Mesenchymal stem cell (in vitro differentiated cells and primary cell): ENCODE data around the gene MKRN2OS.

ENCODE experiments used
- DNase-seq: peaks from one replicate; pipeline ENCODE4 v3.0.0-alpha.2; 2013
- H2AFZ ChIP-seq: one replicate; pipeline ENCODE4 v1.6.1; 2013; ENCODE audit warnings: low read depth, mild to moderate bottlenecking, control low read depth, inconsistent platforms, low read length, moderate library complexity
- H2AK5ac ChIP-seq: 2 replicates; pipeline ENCODE4 v1.6.1; 2013; ENCODE audit warnings: low read length, moderate library complexity, mild to moderate bottlenecking, inconsistent platforms; ENCODE audit not compliant: severe bottlenecking
- H2BK120ac ChIP-seq: one replicate; pipeline ENCODE4 v1.6.1; 2013; ENCODE audit warnings: low read depth, mild to moderate bottlenecking, inconsistent platforms, low read length, moderate library complexity
- H2BK12ac ChIP-seq, 2 experiments: one replicate each; pipeline ENCODE4 v1.6.1; 2013; ENCODE audit warnings: inconsistent platforms in 2 of 2, low read length in 2 of 2, mild to moderate bottlenecking in 2 of 2, moderate library complexity in 2 of 2, control low read depth in 1 of 2
- H2BK15ac ChIP-seq: one replicate; pipeline ENCODE4 v1.6.1; 2013; ENCODE audit warnings: mild to moderate bottlenecking, low read depth, inconsistent platforms; ENCODE audit not compliant: poor library complexity, severe bottlenecking
- H2BK5ac ChIP-seq: 2 replicates; pipeline ENCODE4 v1.6.1; 2013; ENCODE audit warnings: low read depth, mild to moderate bottlenecking, low read length, control low read depth, inconsistent platforms; ENCODE audit not compliant: poor library complexity, severe bottlenecking
- H3K14ac ChIP-seq, 2 experiments: one replicate each; pipeline ENCODE4 v1.6.1; 2013; ENCODE audit warnings: inconsistent platforms in 2 of 2, low read length in 2 of 2, control low read depth in 1 of 2, mild to moderate bottlenecking in 1 of 2, moderate library complexity in 1 of 2
- H3K18ac ChIP-seq, 2 experiments: one replicate each; pipeline ENCODE4 v1.6.1; 2013; ENCODE audit warnings: inconsistent platforms in 2 of 2, low read length in 2 of 2, control low read depth in 1 of 2, low read depth in 1 of 2, mild to moderate bottlenecking in 1 of 2
- H3K23ac ChIP-seq, 2 experiments: one replicate each; pipeline ENCODE4 v1.6.1; 2013; ENCODE audit warnings: inconsistent platforms in 2 of 2, low read length in 2 of 2, mild to moderate bottlenecking in 2 of 2, moderate library complexity in 2 of 2, control low read depth in 1 of 2
- H3K27ac ChIP-seq: 2 replicates; pipeline ENCODE4 v1.5.1; 2013; ENCODE audit warnings: mild to moderate bottlenecking, moderate library complexity, low read length, control low read depth, inconsistent platforms; ENCODE audit not compliant: poor library complexity, severe bottlenecking
- H3K27me3 ChIP-seq, 2 experiments: 2 replicates each; pipeline versions ENCODE4 v1.6.1 to v1.7.0; 2013; ENCODE audit warnings: low read length in 2 of 2, mild to moderate bottlenecking in 2 of 2, moderate library complexity in 2 of 2, control low read depth in 1 of 2, inconsistent platforms in 1 of 2; ENCODE audit not compliant: control insufficient read depth in 1 of 2, insufficient read depth in 1 of 2
- H3K36me3 ChIP-seq, 2 experiments: 2 replicates each; pipeline versions ENCODE4 v1.6.1 to v1.7.0; 2013; ENCODE audit warnings: low read length in 2 of 2, control low read depth in 1 of 2, inconsistent platforms in 1 of 2, low read depth in 1 of 2, mild to moderate bottlenecking in 1 of 2; ENCODE audit not compliant: insufficient read depth in 2 of 2, control insufficient read depth in 1 of 2
- H3K4ac ChIP-seq, 2 experiments: one replicate each; pipeline ENCODE4 v1.6.1; 2013; ENCODE audit warnings: inconsistent platforms in 2 of 2, low read length in 2 of 2, mild to moderate bottlenecking in 2 of 2, moderate library complexity in 2 of 2, control low read depth in 1 of 2, low read depth in 1 of 2
- H3K4me1 ChIP-seq: 2 replicates; pipeline ENCODE4 v1.6.1; 2013; ENCODE audit warnings: low read depth, low read length, control low read depth; ENCODE audit not compliant: control insufficient read depth, insufficient read depth
- H3K4me2 ChIP-seq: 2 replicates; pipeline ENCODE4 v1.6.1; 2013; ENCODE audit warnings: low read length, mild to moderate bottlenecking, inconsistent platforms; ENCODE audit not compliant: poor library complexity, severe bottlenecking
- H3K4me3 ChIP-seq, 2 experiments: 2 replicates each; pipeline versions ENCODE4 v1.5.1 to v1.7.0; 2013; ENCODE audit warnings: low read length in 2 of 2, mild to moderate bottlenecking in 2 of 2, control low read depth in 1 of 2, low read depth in 1 of 2; ENCODE audit not compliant: insufficient read depth in 1 of 2
- H3K79me1 ChIP-seq: replicated peaks from 2 replicates; pipeline ENCODE4 v1.6.1; 2013; ENCODE audit warnings: mild to moderate bottlenecking, control low read depth, low read length, inconsistent platforms; ENCODE audit not compliant: poor library complexity, severe bottlenecking
- H3K9ac ChIP-seq: 2 replicates; pipeline ENCODE4 v1.7.0; 2013; ENCODE audit warnings: mild to moderate bottlenecking, low read length, moderate library complexity
- H3K9me3 ChIP-seq: 2 replicates; pipeline ENCODE4 v1.7.0; 2013; ENCODE audit warnings: mild to moderate bottlenecking, low read length; ENCODE audit not compliant: control insufficient read depth
- H4K8ac ChIP-seq: one replicate; pipeline ENCODE4 v1.6.1; 2013; ENCODE audit warnings: inconsistent platforms, mild to moderate bottlenecking, low read length, moderate library complexity
- H4K91ac ChIP-seq: one replicate; pipeline ENCODE4 v1.6.1; 2013; ENCODE audit warnings: mild to moderate bottlenecking, low read length, inconsistent platforms
- WGBS: methylation state at CpG from one replicate; pipeline ENCODE4 v1.1.7; 2013; ENCODE audit warnings: mixed read lengths; 5-methylcytosine and 5-hydroxymethylcytosine counted together

MKRN2OS gene

GRCh38 chr3:12560505-12561190 is 15.3 kb upstream of the MKRN2OS start:
- no peak overlapping the region for H3K23ac ChIP-seq
- no peak overlapping the region for H4K91ac ChIP-seq
- DNase-seq, result no peak
- H2BK15ac ChIP-seq, result no peak overlapping the region
- no peak overlapping the region for H3K4ac ChIP-seq
- H2AFZ ChIP-seq, result no peak overlapping the region
- H3K27me3 ChIP-seq, result no peaks in the 10 kb centered on the region
- no peak overlapping the region for H2BK12ac ChIP-seq
- H2AK5ac ChIP-seq, result peak overlapping the region; percentile 69
- no peak overlapping the region for H3K27ac ChIP-seq
- no peak overlapping the region for H3K14ac ChIP-seq
- H3K4me1 ChIP-seq, result peaks cover 10% of the 10 kb centered on the region
- H2BK5ac ChIP-seq, result no peak overlapping the region
- H3K4me2 ChIP-seq, result no peak overlapping the region
- no peaks in the 10 kb centered on the region for H3K9me3 ChIP-seq
- H3K18ac ChIP-seq, result no peak overlapping the region
- H3K79me1 ChIP-seq, result no peaks in the 10 kb centered on the region
- H3K4me3 ChIP-seq, result no peak overlapping the region
- WGBS, result 98% methylated on average over 5 of the region's 5 CpGs
- no peak overlapping the region for H3K9ac ChIP-seq
- H3K36me3 ChIP-seq, result no peaks in the 10 kb centered on the region
- no peak overlapping the region for H4K8ac ChIP-seq
- H2BK120ac ChIP-seq, result no peak overlapping the region

- Histone ChIP-seq H3K9me3 (no peaks in the 10 kb centered on the region), H3K18ac (no peak overlapping the region), H2BK5ac (no peak overlapping the region), H3K4ac (no peak overlapping the region), H3K36me3 (no peaks in the 10 kb centered on the region), H2BK15ac (no peak overlapping the region), H3K9ac (peak overlapping the region; percentile 95), H4K8ac (no peak overlapping the region), H3K14ac (no peak overlapping the region), H3K79me1 (no peaks in the 10 kb centered on the region), H3K27ac (no peak overlapping the region), H4K91ac (no peak overlapping the region), H3K27me3 (no peaks in the 10 kb centered on the region), H3K4me1 (peaks cover 11% of the 10 kb centered on the region), H3K23ac (no peak overlapping the region), H2BK12ac (no peak overlapping the region), H2AK5ac (no peak overlapping the region), H3K4me3 (peak overlapping the region in 1 of 2 experiments; percentile 91), H3K4me2 (no peak overlapping the region), H2AFZ (no peak overlapping the region), H2BK120ac (no peak overlapping the region)
- WGBS, result 87% methylated on average over 3 of the region's 3 CpGs
- DNase-seq, result no peak
Measured at GRCh38 chr3:12559520-12559919, 14.2 kb upstream of the MKRN2OS start.

GRCh38 chr3:12558706-12559105 is 13.4 kb upstream of the MKRN2OS start:
- Histone ChIP-seq H3K4me1 (peaks cover 16% of the 10 kb centered on the region), H3K18ac (no peak overlapping the region), H2AK5ac (peak overlapping the region; percentile 58), H3K4ac (no peak overlapping the region), H3K14ac (no peak overlapping the region), H3K9ac (peak overlapping the region; percentile 95), H3K9me3 (no peaks in the 10 kb centered on the region), H2BK5ac (no peak overlapping the region), H2BK15ac (no peak overlapping the region), H3K79me1 (no peaks in the 10 kb centered on the region), H2AFZ (no peak overlapping the region), H2BK12ac (no peak overlapping the region), H4K8ac (no peak overlapping the region), H3K4me3 (peak overlapping the region in 1 of 2 experiments; percentile 91), H3K36me3 (no peaks in the 10 kb centered on the region), H4K91ac (no peak overlapping the region), H3K27ac (no peak overlapping the region), H3K4me2 (peak overlapping the region; percentile 66), H3K23ac (no peak overlapping the region), H2BK120ac (no peak overlapping the region), H3K27me3 (no peaks in the 10 kb centered on the region)
- 74% methylated on average over 4 of the region's 4 CpGs for WGBS
- no peak for DNase-seq

GRCh38 chr3:12557473-12558100 is 12.3 kb upstream of the MKRN2OS start:
- Histone ChIP-seq H2BK15ac (no peak overlapping the region), H3K27ac (peak overlapping the region; percentile 60), H4K8ac (peak overlapping the region; percentile 92), H3K4me1 (peaks cover 15% of the 10 kb centered on the region), H2AFZ (peak overlapping the region; percentile 95), H3K9me3 (no peaks in the 10 kb centered on the region), H2AK5ac (no peak overlapping the region), H3K9ac (peak overlapping the region; percentile 95), H3K18ac (peak overlapping the region; percentile 88 to 97), H2BK12ac (peak overlapping the region in 1 of 2 experiments; percentile 37), H3K14ac (peak overlapping the region; percentile 58 to 95), H3K27me3 (no peaks in the 10 kb centered on the region), H3K4ac (peak overlapping the region; percentile 84 to 93), H4K91ac (no peak overlapping the region), H2BK120ac (peak overlapping the region; percentile 57), H3K79me1 (no peaks in the 10 kb centered on the region), H3K4me3 (peak overlapping the region; percentile 91 to 92), H2BK5ac (no peak overlapping the region), H3K4me2 (peak overlapping the region; percentile 30), H3K23ac (peak overlapping the region in 1 of 2 experiments; percentile 96), H3K36me3 (no peaks in the 10 kb centered on the region)
- DNase-seq, result peak; percentile 78
- WGBS, result 4% methylated on average over 16 of the region's 18 CpGs
